Activated CD8-positive, alpha-beta memory T cell treated with anti-CD3 and anti-CD28 coated beads for 4 hours (primary cell): ENCODE data around the gene HMGB2.
A peak's percentile ranks its signal among the peaks of the same experiment; 100 is the strongest.

Experiments
- DNase-seq, 2 donors: peaks; one replicate each; pipeline ENCODE4 v3.0.0-alpha.2; 2020; ENCODE audit warnings: low read depth in 2 of 2

The HMGB2 gene

DNA sequence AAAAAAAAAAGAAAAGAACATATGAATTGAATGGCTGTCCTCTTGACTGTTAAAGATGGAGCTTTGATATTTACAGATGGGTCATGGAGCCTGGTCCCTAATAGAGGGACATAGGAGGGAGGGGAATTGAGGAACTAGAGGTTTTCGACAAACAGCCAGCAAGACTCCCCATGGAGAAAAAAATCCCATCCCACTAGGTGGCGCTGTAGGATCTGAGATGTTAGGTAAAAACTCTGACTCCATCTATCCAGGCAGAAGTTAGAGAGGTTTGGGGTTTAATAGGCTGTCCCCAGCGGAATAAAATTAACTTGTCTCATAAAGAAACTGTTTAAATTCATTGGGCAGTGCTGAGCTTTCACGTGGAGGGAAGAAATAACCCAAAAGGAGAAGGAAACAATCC, 45.9 kb downstream of the HMGB2 start:
- DNase-seq, result peak; percentile 23 to 38

DNA sequence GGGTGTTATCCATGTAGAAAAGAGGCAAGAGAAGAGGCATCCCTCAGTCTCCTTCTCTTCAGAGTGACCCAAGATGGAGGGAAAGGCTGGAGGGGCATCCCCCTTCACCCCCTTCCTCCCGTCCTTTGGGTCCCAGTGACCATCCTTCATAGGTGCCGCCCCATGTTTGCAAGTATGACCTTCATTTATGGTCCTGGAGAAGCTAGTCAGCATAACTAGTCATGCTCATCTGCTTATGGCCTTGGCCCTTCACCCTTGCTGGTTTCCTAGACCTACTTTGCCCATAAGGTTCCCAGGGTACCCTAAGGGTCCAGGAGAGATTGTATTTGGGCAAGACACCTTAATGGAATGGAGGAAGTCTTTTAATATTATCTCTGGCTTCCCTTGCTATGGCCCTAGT, 46.7 kb downstream of the HMGB2 start:
- DNase-seq, result no peak

DNA sequence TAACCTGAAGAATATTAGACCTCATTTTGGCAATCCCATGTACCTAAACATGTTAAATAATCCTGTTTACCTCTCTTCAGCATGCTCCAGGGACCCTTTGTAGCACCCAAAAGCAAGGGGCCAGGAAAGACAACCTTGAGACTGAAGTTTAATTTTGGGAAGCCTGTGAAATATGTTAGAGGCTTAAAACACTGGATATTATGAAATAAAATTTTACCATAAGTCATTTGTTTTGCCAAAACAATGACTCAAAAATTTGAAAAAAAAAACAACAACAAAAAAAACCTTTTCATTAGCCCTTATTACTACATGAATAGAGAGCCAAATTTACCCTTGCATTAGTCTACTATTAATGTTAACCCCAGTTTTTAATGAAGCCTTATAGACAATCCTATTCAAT, 49.7 kb downstream of the HMGB2 start:
- DNase-seq, result no peak

DNA sequence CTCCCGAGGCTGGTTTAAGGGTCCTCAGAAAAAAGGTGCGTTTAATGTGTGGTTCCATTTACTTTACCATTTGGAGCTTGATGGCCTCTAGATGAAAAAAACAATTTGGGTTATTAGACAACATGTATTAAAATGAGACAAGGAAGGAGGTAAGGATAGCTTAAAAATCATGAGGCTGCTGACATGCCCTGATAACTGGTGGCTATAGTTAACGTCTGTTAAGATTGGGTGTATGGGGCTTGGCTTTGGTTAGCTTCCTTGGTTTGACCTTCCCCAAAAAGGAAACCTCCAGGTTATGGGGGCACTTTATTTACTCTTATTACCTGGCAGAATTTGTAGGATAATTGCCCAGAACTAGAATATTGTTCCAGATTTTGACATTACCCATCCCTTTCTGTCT, 51.5 kb downstream of the HMGB2 start:
- no peak for DNase-seq

DNA sequence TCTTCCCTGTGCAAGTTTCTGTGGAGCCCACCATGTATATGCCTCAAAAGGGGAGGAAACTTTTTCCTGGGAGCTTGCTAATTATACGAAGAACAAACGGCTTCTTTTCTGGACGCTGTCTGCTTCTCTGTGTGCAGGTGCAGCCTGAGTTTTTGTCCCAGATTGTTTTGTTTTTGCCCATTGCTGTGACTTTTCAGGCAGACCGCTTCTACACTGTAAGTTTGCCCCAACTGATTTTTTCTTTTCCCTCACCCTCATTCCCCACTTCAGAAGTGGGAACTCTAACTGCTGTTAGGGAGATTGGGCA, 51.9 kb downstream of the HMGB2 start:
- no peak for DNase-seq

DNA sequence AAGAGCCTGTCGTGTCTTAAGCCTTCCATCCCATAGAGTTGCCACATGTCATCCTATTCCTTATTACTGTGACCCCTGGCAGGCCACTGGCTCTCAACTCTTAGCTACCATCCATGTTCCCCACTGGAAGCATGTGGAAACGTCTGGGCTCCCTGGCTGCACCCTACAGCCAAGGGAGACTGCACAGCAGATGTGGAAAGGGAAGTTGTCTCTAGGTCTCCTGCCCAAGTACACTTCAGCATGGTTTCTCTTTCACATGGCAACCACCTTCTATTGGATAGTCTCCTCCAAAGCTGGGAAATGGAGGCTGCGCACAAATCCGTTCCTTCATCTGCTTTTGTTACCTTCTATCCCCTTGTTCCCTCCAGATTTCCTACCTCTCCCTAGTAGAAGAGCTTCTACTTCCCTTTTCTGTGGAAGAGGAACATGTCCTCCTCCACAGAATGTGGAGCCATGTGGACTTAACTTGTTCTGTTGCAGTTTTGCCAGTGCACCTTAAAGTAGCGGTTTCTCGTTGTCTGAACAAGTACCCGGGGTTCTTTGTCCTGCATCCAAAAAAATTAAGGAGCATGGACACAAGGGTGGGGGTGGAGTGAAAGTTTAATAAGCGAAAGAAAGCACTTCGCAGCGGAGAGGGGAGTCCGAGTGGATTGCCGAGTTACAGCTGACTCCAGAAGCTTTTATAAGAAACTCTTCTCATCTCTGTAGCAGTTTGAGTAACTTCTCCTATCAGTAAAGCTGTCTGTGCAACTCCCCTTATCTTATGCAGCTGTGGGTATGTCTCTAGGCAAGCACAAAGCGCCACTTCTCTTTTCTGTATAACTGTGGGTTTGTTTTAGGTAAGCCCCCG, 52.5 kb downstream of the HMGB2 start:
- no peak for DNase-seq
